Activated T-helper 17 cell treated with anti-CD3 and anti-CD28 coated beads, Interleukin-2, amount 50 U/mL, for 72 hours (primary cell): ENCODE measurements around the gene STARD5. TPM values are rescaled to one million over a fixed set of nuclear protein-coding genes. Genes with fewer than 3 reads are reported as not detected.

ENCODE experiments used
- ATAC-seq: fragments of 150-1000 bp; cut with Tn5 transposase; replicated peaks from 2 replicates; pipeline ENCODE4 v1.10.0; 2021; ENCODE audit warnings: mild to moderate bottlenecking, moderate library complexity
- H3K27ac Mint-ChIP-seq: one replicate; pipeline ENCODE4 v1.8.0; 2022; ENCODE audit warnings: mixed read lengths
- H3K27me3 Mint-ChIP-seq: one replicate; pipeline ENCODE4 v1.8.0; 2022; ENCODE audit warnings: mixed read lengths
- H3K36me3 Mint-ChIP-seq: one replicate; pipeline ENCODE4 v1.8.0; 2022; ENCODE audit warnings: low read depth, mild to moderate bottlenecking, mixed read lengths
- H3K4me1 Mint-ChIP-seq: one replicate; pipeline ENCODE4 v1.8.0; 2022; ENCODE audit warnings: mixed read lengths
- H3K4me3 Mint-ChIP-seq: one replicate; pipeline ENCODE4 v1.8.0; 2022; ENCODE audit warnings: mild to moderate bottlenecking, mixed read lengths
- H3K9me3 Mint-ChIP-seq: one replicate; pipeline ENCODE4 v1.8.0; 2022; ENCODE audit warnings: mixed read lengths
- total RNA-seq, 2 donors: library from RNA; stranded (reverse); gene quantifications; one replicate each; pipeline ENCODE4 v1.2.3, GENCODE V29; 2022

STARD5 gene
- total RNA-seq, 2 donors from 2014 or later = 5.9 to 8.8 TPM

GRCh38 chr15:81297603-81298575 is 26.1 kb downstream of the STARD5 start:
- Mint-ChIP-seq H3K27me3 (no peaks in the 10 kb centered on the region), H3K4me1 (peaks cover 53% of the 10 kb centered on the region), H3K27ac (peak overlapping the region; percentile 97), H3K4me3 (peak overlapping the region; percentile 99), H3K9me3 (no peaks in the 10 kb centered on the region), H3K36me3 (peaks cover 92% of the 10 kb centered on the region)
- peak; percentile 16 for ATAC-seq

- Mint-ChIP-seq H3K9me3 (no peaks in the 10 kb centered on the region), H3K27ac (peak overlapping the region; percentile 97), H3K4me1 (peaks cover 52% of the 10 kb centered on the region), H3K36me3 (peaks cover 90% of the 10 kb centered on the region), H3K4me3 (peak overlapping the region; percentile 99), H3K27me3 (no peaks in the 10 kb centered on the region)
- no peak for ATAC-seq
Observed at GRCh38 chr15:81297147-81297572, 26.8 kb downstream of the STARD5 start.

- Mint-ChIP-seq H3K4me3 (peak overlapping the region; percentile 99), H3K9me3 (no peaks in the 10 kb centered on the region), H3K4me1 (peaks cover 47% of the 10 kb centered on the region), H3K27me3 (no peaks in the 10 kb centered on the region), H3K27ac (peak overlapping the region; percentile 97), H3K36me3 (peaks cover 85% of the 10 kb centered on the region)
- ATAC-seq = peak; percentile 70
Observed at GRCh38 chr15:81296673-81297072, 27.3 kb downstream of the STARD5 start.

GRCh38 chr15:81296186-81296585 is 27.8 kb downstream of the STARD5 start:
- peak overlapping the region; percentile 99 for H3K4me3 Mint-ChIP-seq
- ATAC-seq = no peak
- H3K27me3 Mint-ChIP-seq = no peaks in the 10 kb centered on the region
- H3K36me3 Mint-ChIP-seq = peaks cover 80% of the 10 kb centered on the region
- H3K4me1 Mint-ChIP-seq = peaks cover 47% of the 10 kb centered on the region
- peak overlapping the region; percentile 97 for H3K27ac Mint-ChIP-seq
- no peaks in the 10 kb centered on the region for H3K9me3 Mint-ChIP-seq

GRCh38 chr15:81295486-81296121 is 28.3 kb downstream of the STARD5 start:
- no peak for ATAC-seq
- Mint-ChIP-seq H3K4me3 (peak overlapping the region; percentile 99), H3K27me3 (no peaks in the 10 kb centered on the region), H3K9me3 (no peaks in the 10 kb centered on the region), H3K27ac (peak overlapping the region; percentile 97), H3K36me3 (peaks cover 74% of the 10 kb centered on the region), H3K4me1 (peaks cover 46% of the 10 kb centered on the region)

GRCh38 chr15:81294516-81294880 is 29.4 kb downstream of the STARD5 start:
- no peaks in the 10 kb centered on the region for H3K9me3 Mint-ChIP-seq
- no peaks in the 10 kb centered on the region for H3K27me3 Mint-ChIP-seq
- ATAC-seq = no peak
- H3K4me1 Mint-ChIP-seq = peaks cover 51% of the 10 kb centered on the region
- peak overlapping the region; percentile 99 for H3K4me3 Mint-ChIP-seq
- H3K27ac Mint-ChIP-seq = peak overlapping the region; percentile 97
- peaks cover 63% of the 10 kb centered on the region for H3K36me3 Mint-ChIP-seq

GRCh38 chr15:81293728-81294515 is 30.0 kb downstream of the STARD5 start:
- Mint-ChIP-seq H3K27me3 (no peaks in the 10 kb centered on the region), H3K4me1 (peaks cover 51% of the 10 kb centered on the region), H3K4me3 (peak overlapping the region; percentile 99), H3K9me3 (no peaks in the 10 kb centered on the region), H3K27ac (peak overlapping the region; percentile 97), H3K36me3 (peaks cover 57% of the 10 kb centered on the region)
- peak; percentile 61 for ATAC-seq

- H3K9me3 Mint-ChIP-seq = peaks cover 3% of the 10 kb centered on the region
- peaks cover 55% of the 10 kb centered on the region for H3K4me1 Mint-ChIP-seq
- H3K27me3 Mint-ChIP-seq = no peaks in the 10 kb centered on the region
- peaks cover 44% of the 10 kb centered on the region for H3K36me3 Mint-ChIP-seq
- peak; percentile 53 for ATAC-seq
- peak overlapping the region; percentile 99 for H3K4me3 Mint-ChIP-seq
- H3K27ac Mint-ChIP-seq = peak overlapping the region; percentile 97
Observed at GRCh38 chr15:81292523-81293001, 31.4 kb downstream of the STARD5 start.

- peaks cover 38% of the 10 kb centered on the region for H3K36me3 Mint-ChIP-seq
- H3K27ac Mint-ChIP-seq = peak overlapping the region; percentile 97
- no peak for ATAC-seq
- H3K9me3 Mint-ChIP-seq = peaks cover 6% of the 10 kb centered on the region
- no peaks in the 10 kb centered on the region for H3K27me3 Mint-ChIP-seq
- H3K4me1 Mint-ChIP-seq = peaks cover 58% of the 10 kb centered on the region
- H3K4me3 Mint-ChIP-seq = peak overlapping the region; percentile 99
Observed at GRCh38 chr15:81291916-81292522, 31.9 kb downstream of the STARD5 start.

GRCh38 chr15:81289910-81290309 is 34.0 kb downstream of the STARD5 start:
- no peak overlapping the region for H3K27ac Mint-ChIP-seq
- peaks cover 17% of the 10 kb centered on the region for H3K36me3 Mint-ChIP-seq
- no peak for ATAC-seq
- peaks cover 60% of the 10 kb centered on the region for H3K4me1 Mint-ChIP-seq
- H3K27me3 Mint-ChIP-seq = no peaks in the 10 kb centered on the region
- H3K4me3 Mint-ChIP-seq = no peak overlapping the region
- H3K9me3 Mint-ChIP-seq = peaks cover 10% of the 10 kb centered on the region

- ATAC-seq = no peak
- no peak overlapping the region for H3K4me3 Mint-ChIP-seq
- no peaks in the 10 kb centered on the region for H3K27me3 Mint-ChIP-seq
- peaks cover 10% of the 10 kb centered on the region for H3K9me3 Mint-ChIP-seq
- no peak overlapping the region for H3K27ac Mint-ChIP-seq
- peaks cover 6% of the 10 kb centered on the region for H3K36me3 Mint-ChIP-seq
- peaks cover 48% of the 10 kb centered on the region for H3K4me1 Mint-ChIP-seq
Observed at GRCh38 chr15:81288616-81289015, 35.3 kb downstream of the STARD5 start.

GRCh38 chr15:81288040-81288439 is 35.9 kb downstream of the STARD5 start:
- ATAC-seq = no peak
- H3K4me1 Mint-ChIP-seq = peaks cover 47% of the 10 kb centered on the region
- peaks cover 5% of the 10 kb centered on the region for H3K36me3 Mint-ChIP-seq
- no peak overlapping the region for H3K27ac Mint-ChIP-seq
- H3K4me3 Mint-ChIP-seq = peak overlapping the region; percentile 75
- H3K9me3 Mint-ChIP-seq = peaks cover 10% of the 10 kb centered on the region
- H3K27me3 Mint-ChIP-seq = no peaks in the 10 kb centered on the region

GRCh38 chr15:81286621-81287121 is 37.3 kb downstream of the STARD5 start:
- H3K4me3 Mint-ChIP-seq = peak overlapping the region; percentile 75
- H3K27me3 Mint-ChIP-seq = no peaks in the 10 kb centered on the region
- H3K9me3 Mint-ChIP-seq = peaks cover 10% of the 10 kb centered on the region
- H3K36me3 Mint-ChIP-seq = no peaks in the 10 kb centered on the region
- peaks cover 42% of the 10 kb centered on the region for H3K4me1 Mint-ChIP-seq
- H3K27ac Mint-ChIP-seq = peak overlapping the region; percentile 84
- ATAC-seq = peak; percentile 89
